Adrenal gland (tissue), 5 donors: ENCODE data around the gene ATP8A2.

Experiments used
- CTCF ChIP-seq, 6 experiments: fragments of 450-650 bp in 4 of 6; fragments of 200-600 bp in 2 of 6; sonication (generic) in 1 of 6; IDR thresholded peaks; 1 replicate in 5 of 6; 2 replicates in 1 of 6; pipeline versions ENCODE4 v1.5.1 to v1.8.0; 2016 to 2021; ENCODE audit warnings: antibody characterized with exemption in 6 of 6, mild to moderate bottlenecking in 2 of 6, moderate library complexity in 1 of 6
- POLR2A ChIP-seq, 2 donors: fragments of 450-650 bp; IDR thresholded peaks; one replicate each; pipeline ENCODE4 v1.6.1; 2017; ENCODE audit warnings: antibody characterized with exemption in 2 of 2, mild to moderate bottlenecking in 2 of 2, moderate library complexity in 1 of 2
- donor health status: DM: no; HTN: no; CAD: no.

GRCh38 chr13:26020891-26021290, 649.1 kb downstream of the ATP8A2 start:
- no peak for TF ChIP-seq CTCF (IDR thresholded peaks at IDR 0.05)
- TF ChIP-seq POLR2A (IDR thresholded peaks at IDR 0.05): no peak
